Karpas-422 (cell line): ENCODE measurements around the gene AMACR. TPM values are rescaled to one million over a fixed set of nuclear protein-coding genes. Genes with fewer than 3 reads are reported as not detected.

Experiments
- DNase-seq: peaks from one replicate; pipeline ENCODE4 v3.0.0-alpha.2; 2015
- H2AFZ ChIP-seq: fragments of 200-600 bp; sonication (generic); 2 replicates; pipeline ENCODE4 v1.6.1; 2014; ENCODE audit warnings: antibody characterized with exemption, low read length, mixed read lengths
- H3K27ac ChIP-seq: fragments of 200-600 bp; sonication (generic); 2 replicates; pipeline ENCODE4 v1.5.1; 2014; ENCODE audit warnings: mild to moderate bottlenecking, low read length, moderate library complexity
- H3K27me3 ChIP-seq: fragments of 200-600 bp; sonication (generic); 2 replicates; pipeline ENCODE4 v1.6.1; 2014; ENCODE audit warnings: low read length, mixed read lengths
- H3K36me3 ChIP-seq: fragments of 200-600 bp; sonication (generic); 2 replicates; pipeline ENCODE4 v1.6.1; 2014; ENCODE audit warnings: low read length, mixed read lengths; ENCODE audit not compliant: insufficient read depth
- H3K4me1 ChIP-seq: fragments of 200-600 bp; sonication (generic); 2 replicates; pipeline ENCODE4 v1.6.1; 2014; ENCODE audit warnings: mild to moderate bottlenecking, low read length, mixed read lengths
- H3K4me2 ChIP-seq: fragments of 200-600 bp; sonication (generic); 2 replicates; pipeline ENCODE4 v1.6.1; 2014; ENCODE audit warnings: low read length, low read depth, mild to moderate bottlenecking; ENCODE audit not compliant: poor library complexity, severe bottlenecking
- H3K4me3 ChIP-seq: fragments of 200-600 bp; sonication (generic); 2 replicates; pipeline ENCODE4 v1.5.1; 2014; ENCODE audit warnings: mild to moderate bottlenecking, antibody characterized with exemption, low read length, mixed read lengths
- H3K79me2 ChIP-seq: fragments of 200-600 bp; sonication (generic); 2 replicates; pipeline ENCODE4 v1.6.1; 2014; ENCODE audit warnings: mild to moderate bottlenecking, low read length, mixed read lengths
- H3K9ac ChIP-seq: fragments of 200-600 bp; sonication (generic); 2 replicates; pipeline ENCODE4 v1.6.0; 2014; ENCODE audit warnings: low read length
- H3K9me2 ChIP-seq: fragments of 200-600 bp; sonication (generic), shearing (Covaris generic); replicated peaks from 2 replicates; pipeline ENCODE4 v1.6.0; 2014; ENCODE audit warnings: mild to moderate bottlenecking, low read length, moderate library complexity; ENCODE audit not compliant: insufficient read depth
- H3K9me3 ChIP-seq: fragments of 300-700, 200-600 bp; sonication (generic); 2 replicates; pipeline ENCODE4 v1.6.1; 2014; ENCODE audit warnings: low read length, mixed read lengths
- H4K20me1 ChIP-seq: fragments of 200-600 bp; sonication (generic); 2 replicates; pipeline ENCODE4 v1.6.1; 2014; ENCODE audit warnings: mild to moderate bottlenecking, antibody characterized with exemption, low read length, low read depth; ENCODE audit not compliant: insufficient read depth
- total RNA-seq: library from RNA; depleted of rRNA; stranded (reverse); fragments of >200 nt; shearing (Covaris generic); gene quantifications from 2 replicates; pipeline ENCODE4 v1.2.3, GENCODE V29; 2014; ENCODE audit warnings: low replicate concordance

AMACR gene
- total RNA-seq, 1 experiment from 2014 or later = 10.5 TPM

DNA sequence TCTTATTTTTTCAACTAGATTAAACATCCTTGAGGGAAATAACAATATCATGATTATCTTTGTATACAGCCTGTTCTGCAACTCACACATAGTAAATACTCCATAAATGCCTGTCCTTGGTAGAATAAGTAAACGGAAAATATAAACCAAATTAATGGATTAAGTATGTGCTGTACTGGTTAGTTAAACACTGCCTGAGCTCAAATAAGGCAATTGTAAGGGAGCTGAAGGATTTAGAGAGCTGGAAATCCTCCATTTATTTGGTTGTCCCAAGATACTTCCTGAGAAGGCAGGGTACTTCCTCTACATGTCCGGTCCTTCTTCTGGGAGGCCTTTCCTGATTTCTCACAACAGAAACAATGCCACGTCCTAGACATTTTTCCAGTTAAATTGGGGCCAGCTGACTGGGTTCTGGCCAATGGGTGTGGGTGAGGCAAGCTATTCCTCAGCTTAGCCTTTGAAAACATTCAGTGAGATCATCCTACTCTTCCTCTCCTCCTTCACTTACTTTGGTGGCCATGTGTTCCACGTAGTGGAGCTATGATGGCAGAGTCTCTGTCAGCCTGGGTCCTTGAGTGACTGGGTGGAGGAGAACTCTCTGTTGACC, 43.6 kb upstream of the AMACR start:
- Histone ChIP-seq H3K27ac (no peak overlapping the region), H2AFZ (no peak overlapping the region)

DNA sequence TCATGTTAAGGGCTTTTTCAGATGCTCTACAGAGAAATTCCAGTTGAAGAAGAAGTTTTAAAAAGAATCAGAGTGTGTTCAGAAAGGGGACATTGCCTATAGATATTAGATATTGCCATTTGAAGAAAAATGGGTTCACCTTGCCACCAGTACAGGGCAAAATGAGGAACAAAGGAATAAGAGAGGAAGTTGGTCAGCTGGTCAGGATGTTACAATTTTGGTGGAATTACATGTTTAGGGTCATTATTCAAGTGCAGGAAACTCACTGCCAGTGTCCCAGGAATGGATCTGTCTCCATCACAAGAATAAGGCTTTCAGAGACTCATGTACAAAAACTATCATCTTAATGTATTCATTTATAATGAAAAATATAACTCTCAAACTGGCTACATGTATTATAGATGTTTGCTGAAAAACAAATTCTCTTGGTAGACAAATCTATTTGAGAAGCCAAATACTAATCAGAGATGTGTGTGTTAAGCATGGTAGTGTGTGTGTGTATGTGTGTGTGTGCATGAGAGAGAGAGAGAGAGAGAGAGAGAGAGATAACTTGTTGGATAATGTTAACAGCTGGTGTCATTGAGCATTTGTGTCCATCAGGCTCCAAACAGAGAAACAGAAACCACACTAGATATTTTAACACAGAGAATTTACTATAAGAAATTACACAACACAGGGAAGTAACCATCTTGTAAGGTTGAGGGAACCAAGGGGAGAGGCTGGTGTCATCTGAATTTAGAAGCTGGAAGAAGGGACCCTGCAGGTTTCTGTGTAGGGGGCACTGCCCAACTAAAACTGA, 40.1 kb upstream of the AMACR start:
- Histone ChIP-seq H3K36me3 (no peaks in the 10 kb centered on the region), H3K27me3 (no peaks in the 10 kb centered on the region), H3K9me2 (no peaks in the 10 kb centered on the region; the same call in 1 of the 2 replicates), H4K20me1 (no peaks in the 10 kb centered on the region), H3K79me2 (no peaks in the 10 kb centered on the region), H3K9me3 (no peaks in the 10 kb centered on the region), H3K27ac (no peak overlapping the region), H3K9ac (no peak overlapping the region), H2AFZ (no peak overlapping the region), H3K4me2 (no peak overlapping the region), H3K4me1 (no peaks in the 10 kb centered on the region), H3K4me3 (no peak overlapping the region)
- DNase-seq = no peak

More for the DNA sequence above, 43.6 kb upstream of the AMACR start:
- Histone ChIP-seq H3K36me3 (no peaks in the 10 kb centered on the region), H4K20me1 (no peaks in the 10 kb centered on the region), H3K4me3 (no peak overlapping the region), H3K9me2 (no peaks in the 10 kb centered on the region; the same call in 1 of the 2 replicates), H3K4me1 (no peaks in the 10 kb centered on the region), H3K79me2 (no peaks in the 10 kb centered on the region), H3K27me3 (no peaks in the 10 kb centered on the region), H3K9ac (no peak overlapping the region), H3K4me2 (no peak overlapping the region), H3K9me3 (no peaks in the 10 kb centered on the region)
- no peak for DNase-seq

DNA sequence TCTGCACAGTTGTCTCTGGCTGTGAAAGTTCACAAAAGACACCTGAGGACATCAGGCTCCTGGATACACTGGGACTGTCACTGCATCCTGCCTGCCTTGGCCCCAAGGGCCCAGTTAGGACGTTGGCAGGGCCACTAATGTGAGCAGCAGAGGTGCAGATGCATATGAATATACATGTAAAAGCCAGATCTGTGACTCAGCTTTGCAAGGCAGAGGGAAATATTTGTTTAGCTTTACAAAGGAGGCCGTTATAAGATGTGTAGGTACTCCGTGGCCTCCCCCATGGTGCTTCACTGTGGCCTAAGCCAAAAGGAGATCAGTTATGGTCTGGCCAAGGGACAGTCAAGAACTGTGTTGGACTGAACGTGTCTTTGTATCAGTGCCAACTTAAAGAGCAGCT, 39.3 kb upstream of the AMACR start:
- Histone ChIP-seq H3K27me3 (no peaks in the 10 kb centered on the region), H2AFZ (no peak overlapping the region), H4K20me1 (no peaks in the 10 kb centered on the region), H3K79me2 (no peaks in the 10 kb centered on the region), H3K9me3 (no peaks in the 10 kb centered on the region), H3K27ac (no peak overlapping the region), H3K36me3 (no peaks in the 10 kb centered on the region), H3K4me1 (no peaks in the 10 kb centered on the region), H3K4me2 (no peak overlapping the region), H3K9me2 (no peaks in the 10 kb centered on the region; the same call in 1 of the 2 replicates), H3K9ac (no peak overlapping the region), H3K4me3 (no peak overlapping the region)
- no peak for DNase-seq

DNA sequence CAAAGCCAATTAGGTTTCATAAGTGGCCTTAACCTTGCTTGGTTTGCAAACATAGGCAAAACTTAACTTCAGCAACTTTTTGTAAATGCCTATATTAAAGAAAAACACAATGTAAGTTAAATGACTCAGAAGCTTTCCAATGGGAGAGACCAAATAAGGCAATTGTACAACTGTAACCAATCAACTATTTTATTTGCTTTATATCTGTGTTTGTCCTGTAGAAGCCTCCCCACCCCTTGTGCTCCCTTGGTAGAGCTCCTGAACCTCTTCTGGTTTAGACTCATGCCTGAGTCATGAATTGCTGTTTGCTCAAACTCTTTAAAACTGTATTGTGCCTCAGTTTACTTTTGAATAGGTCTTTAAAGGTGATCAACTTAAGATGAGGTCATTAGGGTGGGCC, 38.1 kb upstream of the AMACR start:
- DNase-seq = no peak
- no peak overlapping the region for H2AFZ ChIP-seq
- no peaks in the 10 kb centered on the region for H3K36me3 ChIP-seq
- H3K9ac ChIP-seq = no peak overlapping the region
- H3K4me3 ChIP-seq = no peak overlapping the region
- H3K79me2 ChIP-seq = no peaks in the 10 kb centered on the region
- H4K20me1 ChIP-seq = no peaks in the 10 kb centered on the region
- no peaks in the 10 kb centered on the region for H3K27me3 ChIP-seq
- no peak overlapping the region for H3K4me2 ChIP-seq
- no peaks in the 10 kb centered on the region for H3K4me1 ChIP-seq
- no peak overlapping the region for H3K27ac ChIP-seq
- no peaks in the 10 kb centered on the region for H3K9me3 ChIP-seq
- H3K9me2 ChIP-seq = no peaks in the 10 kb centered on the region

DNA sequence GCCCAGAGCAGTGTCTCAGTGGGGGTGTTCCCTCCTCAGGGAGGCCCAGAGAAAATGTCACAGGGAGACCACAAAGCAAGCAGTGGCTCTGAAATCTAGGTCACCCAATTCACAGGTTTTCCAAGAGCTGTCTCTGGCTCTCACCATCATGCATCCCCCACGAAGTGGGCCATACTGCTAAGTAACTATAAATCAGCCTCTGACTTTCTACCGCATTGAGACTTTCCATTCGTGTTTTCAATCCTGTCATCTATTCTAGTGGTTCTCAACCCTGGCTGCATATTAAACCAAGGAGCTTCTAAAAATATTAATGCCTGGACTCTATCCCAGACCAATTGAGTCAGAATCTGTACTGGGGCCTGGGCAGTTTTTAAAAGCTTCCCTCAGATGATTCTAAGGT, 37.2 kb upstream of the AMACR start:
- H3K9me2 ChIP-seq = no peaks in the 10 kb centered on the region
- H3K9me3 ChIP-seq = no peaks in the 10 kb centered on the region
- H3K9ac ChIP-seq = no peak overlapping the region
- no peaks in the 10 kb centered on the region for H4K20me1 ChIP-seq
- H3K4me3 ChIP-seq = no peak overlapping the region
- H3K4me2 ChIP-seq = no peak overlapping the region
- no peak for DNase-seq
- no peaks in the 10 kb centered on the region for H3K4me1 ChIP-seq
- no peaks in the 10 kb centered on the region for H3K27me3 ChIP-seq
- no peaks in the 10 kb centered on the region for H3K36me3 ChIP-seq
- no peak overlapping the region for H3K27ac ChIP-seq
- H3K79me2 ChIP-seq = no peaks in the 10 kb centered on the region
- no peak overlapping the region for H2AFZ ChIP-seq

DNA sequence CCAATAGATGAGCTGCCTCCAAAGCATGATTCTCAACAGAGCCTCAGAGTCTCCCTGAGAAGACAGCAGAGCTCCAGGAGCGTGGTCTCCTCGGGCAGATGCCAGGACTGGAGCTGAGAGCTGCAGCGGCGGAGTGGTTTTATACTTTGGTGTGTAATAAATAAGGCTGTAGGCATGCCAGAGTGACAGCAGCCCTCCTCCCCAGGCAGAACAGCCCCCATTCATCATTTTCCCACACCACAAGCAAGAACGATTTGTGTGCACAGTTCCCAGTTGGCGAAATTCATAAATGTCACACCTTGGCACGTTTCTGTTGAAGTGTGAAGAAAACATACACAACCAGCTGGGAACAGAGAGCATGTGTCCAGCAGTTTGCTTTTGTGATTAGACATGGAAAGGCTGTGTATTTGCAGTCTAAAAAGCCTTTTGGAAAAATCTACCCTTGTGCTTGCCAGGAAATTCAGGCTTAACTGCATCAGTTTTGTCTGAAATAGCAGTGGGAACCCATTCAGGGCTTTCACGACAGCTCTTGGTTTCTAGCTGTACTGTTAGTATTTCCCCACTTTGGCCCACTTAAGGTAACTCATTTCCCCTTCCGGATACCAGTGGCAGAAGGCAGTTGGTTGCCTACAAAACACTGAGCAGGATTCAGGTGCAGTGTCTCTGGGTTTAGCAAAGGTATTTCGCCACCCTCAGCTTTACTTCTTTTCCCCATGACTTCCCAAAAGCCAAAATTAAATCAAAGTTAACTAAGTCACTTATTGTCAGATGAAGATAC, 35.4 kb upstream of the AMACR start, which contains the start of gene C1QTNF3:
Gene C1QTNF3 (minus strand): TSS at position 115 of the 778 bp plus-strand sequence. CDS start 88 bp downstream, at position 27.
- Histone ChIP-seq H3K9me2 (no peaks in the 10 kb centered on the region), H3K9ac (no peak within 1 kb of the TSS), H3K27me3 (no peaks in the 10 kb centered on the region), H3K36me3 (no peaks in the 10 kb centered on the region), H3K4me3 (no peak within 1 kb of the TSS), H3K4me1 (no peaks in the 10 kb centered on the region), H3K9me3 (no peaks in the 10 kb centered on the region), H3K27ac (no peak within 1 kb of the TSS), H3K4me2 (no peak within 1 kb of the TSS), H3K79me2 (no peaks in the 10 kb centered on the region), H2AFZ (no peak within 1 kb of the TSS), H4K20me1 (no peaks in the 10 kb centered on the region)
- no peak for DNase-seq

DNA sequence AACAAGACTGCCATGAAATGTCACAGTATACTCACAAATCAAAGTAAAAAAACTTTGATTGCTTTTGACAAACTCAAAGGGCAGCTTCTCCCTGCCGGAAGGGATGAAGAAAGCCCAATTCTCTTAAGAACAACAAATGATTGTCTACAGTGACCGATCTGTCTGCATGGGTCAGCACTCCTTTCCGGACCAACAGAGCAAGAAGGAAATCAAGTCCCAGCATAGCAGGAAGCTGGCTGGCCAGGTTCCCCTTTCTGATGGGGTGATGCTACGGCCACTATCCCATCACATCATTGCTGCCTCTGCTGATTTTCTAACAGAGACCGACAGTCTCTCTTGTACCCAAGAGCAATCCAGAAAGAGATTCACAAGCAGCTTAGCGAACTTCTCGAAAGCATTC, 34.5 kb upstream of the AMACR start:
- Histone ChIP-seq H3K9me3 (no peaks in the 10 kb centered on the region), H3K4me3 (no peak overlapping the region), H3K9ac (no peak overlapping the region), H3K4me2 (no peak overlapping the region), H3K9me2 (no peaks in the 10 kb centered on the region), H3K27me3 (no peaks in the 10 kb centered on the region), H4K20me1 (no peaks in the 10 kb centered on the region), H2AFZ (no peak overlapping the region), H3K27ac (no peak overlapping the region), H3K79me2 (no peaks in the 10 kb centered on the region), H3K36me3 (no peaks in the 10 kb centered on the region), H3K4me1 (no peaks in the 10 kb centered on the region)
- no peak for DNase-seq
